Lung (tissue), 12 donors: ENCODE results near the gene SLC2A6. TPM values are rescaled to one million over a fixed set of nuclear protein-coding genes. Genes with fewer than 3 reads are reported as not detected.

Experiments
- ATAC-seq: fragments of 200-7000 bp; cut with Tn5 transposase; one replicate; pipeline ENCODE4 v1.9.1; 2020; ENCODE audit warnings: moderate number of reproducible peaks; ENCODE audit not compliant: insufficient read depth, low FRiP score
- DNase-seq, 3 donors: peaks; one replicate each; pipeline ENCODE4 v3.0.0-alpha.2; 2013 to 2017
- H3K27ac ChIP-seq, 2 donors: one replicate each; pipeline ENCODE4 v1.5.1; 2013; ENCODE audit warnings: mild to moderate bottlenecking in 2 of 2, moderate library complexity in 2 of 2, control low read depth in 1 of 2, inconsistent platforms in 1 of 2, low read depth in 1 of 2, low read length in 1 of 2
- H3K27me3 ChIP-seq, 3 donors: one replicate each; pipeline ENCODE4 v1.5.1; 2013; ENCODE audit warnings: low read length in 2 of 3; ENCODE audit not compliant: control insufficient read depth in 3 of 3, insufficient read depth in 3 of 3
- H3K36me3 ChIP-seq, 4 donors: one replicate each; pipeline ENCODE4 v1.5.1; 2013; ENCODE audit warnings: low read length in 4 of 4, mild to moderate bottlenecking in 1 of 4, moderate library complexity in 1 of 4; ENCODE audit not compliant: control insufficient read depth in 4 of 4, insufficient read depth in 4 of 4
- H3K4me1 ChIP-seq, 5 donors: one replicate each; pipeline ENCODE4 v1.5.1; 2013; ENCODE audit warnings: low read length in 5 of 5, mild to moderate bottlenecking in 2 of 5, moderate library complexity in 1 of 5; ENCODE audit not compliant: control insufficient read depth in 5 of 5, insufficient read depth in 5 of 5
- H3K4me3 ChIP-seq: one replicate; pipeline ENCODE4 v1.5.1; 2013; ENCODE audit warnings: mild to moderate bottlenecking, control low read depth, moderate library complexity
- H3K9ac ChIP-seq, 2 donors: one replicate each; pipeline ENCODE4 v1.5.1; 2013; ENCODE audit warnings: low read length in 2 of 2, control low read depth in 1 of 2; ENCODE audit not compliant: insufficient read depth in 1 of 2
- H3K9me3 ChIP-seq, 4 donors: one replicate each; pipeline ENCODE4 v1.5.1; 2013; ENCODE audit warnings: low read length in 3 of 4, mild to moderate bottlenecking in 1 of 4, moderate library complexity in 1 of 4; ENCODE audit not compliant: control insufficient read depth in 4 of 4, insufficient read depth in 3 of 4
- WGBS, 2 donors: extraction: QIAGEN DNeasy Blood & Tissue Kit; methylation state at CpG; one replicate each; pipeline ENCODE4 v1.1.7; 2013; 5-methylcytosine and 5-hydroxymethylcytosine counted together
- polyA plus RNA-seq, 2 donors: library from polyadenylated mRNA; stranded (reverse); fragments of 200-250 nt; gene quantifications; one replicate each; pipeline ENCODE4 v1.2.1, GENCODE V29; 2013
- total RNA-seq, 2 donors: library from RNA; depleted of rRNA in 1 of 2; stranded (reverse); fragments of >200 nt in 1 of 2; gene quantifications; one replicate each; pipeline ENCODE4 v1.2.1, GENCODE V29; 2014 to 2021
- TF ChIP-seq, protein P1 (sequence below): IDR thresholded peaks from 2 replicates; pipeline ENCODE4 v1.5.1; 2012; ENCODE audit warnings: mild to moderate bottlenecking; ENCODE audit errors: control extremely low read depth, extremely low read depth
- donor health status: control.
- donor health status: control.
- donor health status: Bipolar disorder and iron deficiency.
- donor health status: healthy.
- donor health status: DM: yes; HTN: yes; CAD: no.

The SLC2A6 gene
- total and polyA plus RNA-seq, 4 donors: 8.4 to 49.6 (median 18.5) TPM

DNA sequence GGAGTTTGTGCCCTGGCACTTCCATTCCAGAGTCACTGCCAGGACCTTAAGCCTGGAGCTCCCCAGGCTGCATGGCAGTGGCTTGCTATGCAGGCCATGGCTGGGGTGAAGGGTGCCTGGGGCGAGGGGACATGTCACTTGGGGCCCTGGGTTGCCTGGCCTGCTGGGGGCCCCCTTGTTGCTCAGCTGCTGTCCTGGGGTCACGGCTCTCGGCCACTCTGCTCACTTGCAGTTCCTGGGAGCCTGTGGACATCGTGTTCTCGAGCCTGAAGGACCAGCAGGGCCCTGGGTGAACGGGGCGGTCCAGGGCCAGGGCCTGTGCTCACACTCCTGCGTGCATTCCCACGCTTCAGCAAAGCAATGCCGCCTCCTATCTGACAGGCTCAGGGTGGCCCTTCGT is 14.5 kb upstream of the SLC2A6 start:
- Histone ChIP-seq H3K27ac (no peak overlapping the region), H3K9ac (no peak overlapping the region), H3K4me1 (peaks cover 0 to 60% (median 26%) of the 10 kb centered on the region in 5 donors), H3K27me3 (peaks cover 0 to 4% (median 0%) of the 10 kb centered on the region in 3 donors), H3K9me3 (no peaks in the 10 kb centered on the region), H3K36me3 (no peaks in the 10 kb centered on the region), H3K4me3 (no peak overlapping the region)
- WGBS, 2 donors: 83 to 94% methylated on average over 11 of the region's 11 CpGs
- TF ChIP-seq, protein P1, sequence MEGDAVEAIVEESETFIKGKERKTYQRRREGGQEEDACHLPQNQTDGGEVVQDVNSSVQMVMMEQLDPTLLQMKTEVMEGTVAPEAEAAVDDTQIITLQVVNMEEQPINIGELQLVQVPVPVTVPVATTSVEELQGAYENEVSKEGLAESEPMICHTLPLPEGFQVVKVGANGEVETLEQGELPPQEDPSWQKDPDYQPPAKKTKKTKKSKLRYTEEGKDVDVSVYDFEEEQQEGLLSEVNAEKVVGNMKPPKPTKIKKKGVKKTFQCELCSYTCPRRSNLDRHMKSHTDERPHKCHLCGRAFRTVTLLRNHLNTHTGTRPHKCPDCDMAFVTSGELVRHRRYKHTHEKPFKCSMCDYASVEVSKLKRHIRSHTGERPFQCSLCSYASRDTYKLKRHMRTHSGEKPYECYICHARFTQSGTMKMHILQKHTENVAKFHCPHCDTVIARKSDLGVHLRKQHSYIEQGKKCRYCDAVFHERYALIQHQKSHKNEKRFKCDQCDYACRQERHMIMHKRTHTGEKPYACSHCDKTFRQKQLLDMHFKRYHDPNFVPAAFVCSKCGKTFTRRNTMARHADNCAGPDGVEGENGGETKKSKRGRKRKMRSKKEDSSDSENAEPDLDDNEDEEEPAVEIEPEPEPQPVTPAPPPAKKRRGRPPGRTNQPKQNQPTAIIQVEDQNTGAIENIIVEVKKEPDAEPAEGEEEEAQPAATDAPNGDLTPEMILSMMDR: no peak
- no peak for ATAC-seq
- DNase-seq: no peak

DNA sequence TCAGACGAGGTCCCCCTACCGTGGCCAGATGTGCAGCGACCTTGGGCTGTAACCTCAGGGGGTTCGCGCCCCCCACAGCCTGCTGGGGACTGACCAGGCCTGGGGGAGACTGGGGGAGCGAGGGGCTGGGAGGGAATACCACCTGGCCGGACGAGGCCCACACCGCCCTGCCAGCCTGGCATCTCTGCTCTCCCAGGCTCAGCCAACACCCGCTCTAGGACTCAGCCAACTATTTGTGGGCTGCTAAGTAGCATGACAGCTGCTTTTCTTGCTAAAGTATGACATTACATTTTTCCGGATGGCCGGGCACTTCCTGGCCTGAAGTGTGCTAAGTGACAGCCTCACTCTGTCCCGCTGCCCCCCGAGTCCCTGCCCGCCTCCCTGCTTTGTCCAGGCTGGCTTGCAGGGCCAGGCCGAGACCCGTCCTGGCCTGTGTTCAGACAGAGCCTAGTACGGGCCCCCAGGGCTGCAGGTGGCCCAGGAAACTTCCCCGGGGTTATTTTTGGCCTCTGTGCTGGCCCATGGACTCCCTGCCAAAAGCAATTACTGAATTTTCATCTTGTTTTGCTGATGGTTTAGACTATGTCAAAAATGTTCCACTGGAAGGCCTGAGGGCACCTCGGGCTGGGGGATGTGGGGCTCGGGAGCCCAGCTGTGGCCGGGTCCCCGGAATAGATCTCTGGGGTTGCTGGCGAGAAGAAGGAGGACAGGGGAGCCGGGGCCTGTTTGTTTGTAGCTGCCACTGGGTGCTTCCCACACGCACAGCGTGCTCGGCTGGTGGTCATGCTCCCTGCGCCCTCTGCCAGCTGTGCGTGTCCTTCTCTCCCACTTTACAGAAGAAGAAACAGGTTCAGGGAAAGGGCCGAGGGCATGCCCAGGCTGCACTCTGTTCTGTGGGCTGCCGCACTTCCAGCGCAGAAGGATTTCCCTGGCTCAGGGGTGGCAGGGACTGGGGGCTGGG is 13.4 kb upstream of the SLC2A6 start:
- WGBS, 2 donors: 71 to 81% methylated on average over 31 to 33 of the region's 33 CpGs
- H3K27ac ChIP-seq: peak overlapping the region in 1 of 2 donors; percentile 12
- no peak for ATAC-seq

DNA sequence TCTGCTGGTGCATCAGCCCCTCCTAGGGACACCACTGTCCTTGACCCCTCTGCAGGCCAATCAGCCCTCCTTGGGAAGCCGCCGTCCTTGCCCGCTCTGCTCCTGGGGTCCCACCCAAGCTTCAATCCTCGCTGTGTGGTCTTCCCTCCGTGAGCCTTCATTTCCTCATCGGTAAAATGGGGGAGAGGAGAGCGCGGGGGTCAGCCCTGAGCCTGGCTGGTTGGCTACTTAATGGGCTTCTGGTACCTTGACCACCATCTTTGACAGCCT is 12.7 kb upstream of the SLC2A6 start:
- DNase-seq: no peak
- no peaks in the 10 kb centered on the region for H3K27me3 ChIP-seq
- no peak for ATAC-seq
- no peaks in the 10 kb centered on the region for H3K9me3 ChIP-seq
- H3K27ac ChIP-seq: peak overlapping the region in 1 of 2 donors; percentile 13
- H3K9ac ChIP-seq: no peak overlapping the region
- H3K4me3 ChIP-seq: no peak overlapping the region
- no peaks in the 10 kb centered on the region for H3K36me3 ChIP-seq
- 93 to 95% methylated on average over 8 of the region's 8 CpGs for WGBS, 2 donors
- TF ChIP-seq, protein P1: no peak
- peaks cover 0 to 54% (median 18%) of the 10 kb centered on the region in 5 donors for H3K4me1 ChIP-seq

More for the DNA sequence above, 13.4 kb upstream of the SLC2A6 start:
- TF ChIP-seq, protein P1: no peak
- H3K4me1 ChIP-seq: peaks cover 0 to 62% (median 19%) of the 10 kb centered on the region in 5 donors
- H3K9ac ChIP-seq: no peak overlapping the region
- no peak overlapping the region for H3K4me3 ChIP-seq
- peak; percentile 78 to 82 (median 79) for DNase-seq
- H3K9me3 ChIP-seq: no peaks in the 10 kb centered on the region
- no peaks in the 10 kb centered on the region for H3K27me3 ChIP-seq
- H3K36me3 ChIP-seq: no peaks in the 10 kb centered on the region
